K562 (cell line): ENCODE measurements around the gene IRF3. TPM values are rescaled to one million over a fixed set of nuclear protein-coding genes. Genes with fewer than 3 reads are reported as not detected.

Source experiments
- ADNP ChIP-seq: fragments of 200-800 bp; sonication (Bioruptor generic); IDR thresholded peaks from 2 replicates; pipeline ENCODE4 v1.6.1; 2016; ENCODE audit warnings: missing genetic modification characterization, missing compliant biosample characterization
- CBX2 ChIP-seq: fragments of 200-600 bp; sonication (generic); IDR thresholded peaks from one replicate; pipeline ENCODE4 v1.6.1; 2012; ENCODE audit warnings: mild to moderate bottlenecking, low read length, inconsistent platforms; ENCODE audit not compliant: insufficient read depth, poor library complexity, severe bottlenecking
- CBX8 ChIP-seq: fragments of 200-600 bp; sonication (generic); IDR thresholded peaks from 2 replicates; pipeline ENCODE4 v1.6.1; 2012; ENCODE audit warnings: borderline replicate concordance, mixed run types, low read depth, mild to moderate bottlenecking, moderate library complexity, mixed read lengths, low read length, control low read depth, inconsistent platforms; ENCODE audit not compliant: poor library complexity, severe bottlenecking; ENCODE audit errors: extremely low read depth
- CSDE1 ChIP-seq, 2 experiments: fragments of 450-650 bp; IDR thresholded peaks; 2 replicates each; pipeline ENCODE4 v1.6.1; 2016; ENCODE audit warnings: mild to moderate bottlenecking in 1 of 2
- ELF2 ChIP-seq: fragments of 250-450 bp; sonication (Bioruptor Pico); IDR thresholded peaks from 2 replicates; pipeline ENCODE4 v1.5.0; 2021; ENCODE audit warnings: mild to moderate bottlenecking
- FOS ChIP-seq: IDR thresholded peaks from 3 replicates; pipeline ENCODE4 v1.6.1; 2011; ENCODE audit not compliant: insufficient read length; ENCODE audit errors: extremely low read depth
- GABPA ChIP-seq: fragments of 200-800 bp; sonication (Bioruptor generic); conservative IDR thresholded peaks from 2 replicates; pipeline ENCODE4 v1.6.1; 2016; ENCODE audit warnings: low read depth, missing genetic modification characterization, missing compliant biosample characterization
- GATAD2A ChIP-seq: fragments of 450-650 bp; IDR thresholded peaks from 2 replicates; pipeline ENCODE4 v1.6.1; 2017
- KAT7 ChIP-seq: sonication (generic); formaldehyde crosslinking; IDR thresholded peaks from 2 replicates; pipeline ENCODE4 v1.8.0; 2022; ENCODE audit warnings: missing genetic modification reagents, mild to moderate bottlenecking, borderline replicate concordance
- KDM5B ChIP-seq: fragments of 200-600 bp; sonication (generic); IDR thresholded peaks from 2 replicates; pipeline ENCODE4 v1.6.1; 2012; ENCODE audit warnings: low read depth, mild to moderate bottlenecking, moderate library complexity, low read length, control low read depth, inconsistent platforms; ENCODE audit not compliant: insufficient replicate concordance
- KHSRP ChIP-seq: fragments of 450-650 bp; IDR thresholded peaks from 2 replicates; pipeline ENCODE4 v1.6.1; 2017
- KLF1 ChIP-seq: fragments of 450-650 bp; IDR thresholded peaks from 2 replicates; pipeline ENCODE4 v1.6.1; 2016; ENCODE audit warnings: missing genetic modification characterization, missing compliant biosample characterization
- L3MBTL2 ChIP-seq: fragments of 450-650 bp; IDR thresholded peaks from 2 replicates; pipeline ENCODE4 v1.6.1; 2016; ENCODE audit warnings: mild to moderate bottlenecking, moderate library complexity
- MBD2 ChIP-seq: sonication (generic); IDR thresholded peaks from 2 replicates; pipeline ENCODE4 v1.6.1; 2016; ENCODE audit warnings: low read depth, borderline replicate concordance
- MECOM ChIP-seq: fragments of 250-450 bp; sonication (Bioruptor Pico); IDR thresholded peaks from 2 replicates; pipeline ENCODE4 v1.8.0; 2022; ENCODE audit warnings: inconsistent platforms
- MEIS2 ChIP-seq: fragments of 450-650 bp; IDR thresholded peaks from 2 replicates; pipeline ENCODE4 v1.6.1; 2014; ENCODE audit warnings: mild to moderate bottlenecking; ENCODE audit not compliant: partially characterized antibody
- NR1H2 ChIP-seq: sonication (generic); formaldehyde crosslinking; IDR thresholded peaks from 2 replicates; pipeline ENCODE4 v1.4.0; 2020; ENCODE audit warnings: mild to moderate bottlenecking, missing genetic modification reagents
- PHF20 ChIP-seq: fragments of 450-650 bp; IDR thresholded peaks from 2 replicates; pipeline ENCODE4 v1.6.1; 2018; ENCODE audit not compliant: partially characterized antibody
- RBM17 ChIP-seq: fragments of 200-400 bp; formaldehyde crosslinking; IDR thresholded peaks from 2 replicates; pipeline ENCODE4 v1.6.1; 2017; ENCODE audit warnings: low read depth, mild to moderate bottlenecking, low read length, borderline replicate concordance
- RBM25 ChIP-seq: fragments of 200-400 bp; formaldehyde crosslinking; IDR thresholded peaks from 2 replicates; pipeline ENCODE4 v1.6.1; 2018; ENCODE audit warnings: low read length, low read depth, moderate library complexity; ENCODE audit not compliant: severe bottlenecking
- SREBF1 ChIP-seq: fragments of 150-350 bp; IDR thresholded peaks from 2 replicates; pipeline ENCODE4 v1.6.1; 2014; ENCODE audit warnings: antibody characterized with exemption, low read depth, low read length, borderline replicate concordance
- THRAP3 ChIP-seq: fragments of 450-650 bp; IDR thresholded peaks from 2 replicates; pipeline ENCODE4 v1.6.1; 2016; ENCODE audit warnings: mild to moderate bottlenecking, inconsistent platforms, borderline replicate concordance
- U2AF1 ChIP-seq: fragments of 200-400 bp; formaldehyde crosslinking; optimal IDR thresholded peaks from 2 replicates; pipeline ENCODE3; 2017; ENCODE audit warnings: mild to moderate bottlenecking, low read depth, low read length, moderate library complexity
- ZKSCAN8 ChIP-seq: fragments of 200-800 bp; sonication (Bioruptor generic); IDR thresholded peaks from 2 replicates; pipeline ENCODE4 v1.6.1; 2016; ENCODE audit warnings: missing genetic modification characterization, missing compliant biosample characterization
- ZNF146 ChIP-seq: IDR thresholded peaks from one replicate; pipeline ENCODE4 v1.6.1; 2018; ENCODE audit warnings: missing compliant biosample characterization; ENCODE audit not compliant: unreplicated experiment
- polyA plus RNA-seq, 8 experiments: library from polyadenylated mRNA; depleted of rRNA in 4 of 8; stranded (reverse) in 5 of 8; unstranded in 3 of 8; fragments of >200 nt; fragmentation: Nextera tagmentation in 2 of 8; fragmentation: Illumina TruSeq in 1 of 8; extraction: Ambion mirVana in 2 of 8; extraction: Trizol in 1 of 8; gene quantifications; 2 replicates each; pipeline versions ENCODE4 v1.2.1 to v1.2.3, GENCODE V29; 2011 to 2014; ENCODE audit warnings: inconsistent platforms in 1 of 8, missing spikeins in 1 of 8
- total RNA-seq, 7 experiments: library from RNA; depleted of rRNA in 6 of 7; stranded (reverse); fragments of >200 nt in 6 of 7; fragmentation: Illumina TruSeq in 2 of 7; extraction: Trizol in 2 of 7; gene quantifications; 2 replicates each; pipeline versions ENCODE4 v1.2.1 to v1.2.3, GENCODE V29; 2011 to 2021; ENCODE audit warnings: low replicate concordance in 1 of 7
- TF ChIP-seq, protein P1 (sequence below): sonication (generic); formaldehyde crosslinking; IDR thresholded peaks from 2 replicates; pipeline ENCODE4 v1.8.1; 2023; ENCODE audit warnings: mild to moderate bottlenecking, missing genetic modification reagents, moderate library complexity
- TF ChIP-seq, protein P2 (sequence below): sonication (generic); formaldehyde crosslinking; IDR thresholded peaks from 2 replicates; pipeline ENCODE4 v1.8.0; 2022; ENCODE audit warnings: mild to moderate bottlenecking, low read depth, missing genetic modification reagents

IRF3 gene
- total and polyA plus RNA-seq, 9 of the 15 experiments (the other 6 are each of a cell fraction or from before 2014, with no cell fraction given): 7.5 to 145 (median 65.4) TPM

DNA sequence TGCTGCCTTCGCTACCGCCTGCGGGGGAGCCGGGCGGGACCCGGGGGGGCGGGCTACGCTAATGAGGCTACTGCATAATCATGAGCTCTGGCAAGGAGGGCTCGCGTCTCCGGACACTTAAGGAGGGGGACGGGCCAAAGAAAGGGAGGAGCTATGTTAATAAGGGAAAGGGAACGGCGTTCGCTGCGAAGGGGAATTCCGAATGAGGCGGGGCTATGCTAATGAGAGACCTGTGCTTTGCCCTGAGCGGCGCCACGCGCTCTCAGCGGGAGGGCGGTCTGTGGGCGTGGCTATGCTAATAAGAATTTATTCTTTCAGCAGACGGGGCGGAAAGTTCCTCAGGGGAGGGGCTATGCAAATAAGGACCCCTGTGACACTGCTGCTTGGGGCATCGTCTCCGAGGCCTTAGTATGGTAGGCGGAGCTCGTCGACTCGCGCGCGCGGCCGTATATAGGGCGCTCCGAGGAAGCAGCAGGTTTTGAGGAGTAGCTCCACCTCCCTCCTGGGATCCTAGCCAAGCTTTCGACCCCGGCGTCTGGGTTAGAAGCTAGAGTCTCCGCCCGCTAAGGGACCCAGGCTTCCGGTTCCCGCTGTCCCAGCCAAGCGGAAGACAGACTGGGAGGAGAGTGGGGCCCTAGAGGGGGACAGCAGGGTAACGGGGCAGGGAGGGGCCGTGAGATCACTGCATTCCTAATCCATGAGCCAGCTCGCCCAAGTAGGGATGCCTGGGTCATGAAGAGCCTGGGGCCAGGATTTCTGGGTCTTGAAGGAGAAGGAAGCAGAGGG, 25.4 kb downstream of the IRF3 start, which contains the start of gene RRAS (continued):
- TF ChIP-seq CBX8: no peak
- no peak for TF ChIP-seq THRAP3
- no peak for TF ChIP-seq FOS
- TF ChIP-seq GATAD2A: peak; percentile 70
- peak; percentile 72 for TF ChIP-seq KDM5B
- no peak for TF ChIP-seq NR1H2 (CRISPR knock-in tag)
- TF ChIP-seq PHF20: no peak
- no peak for TF ChIP-seq RBM25
- TF ChIP-seq CBX2: no peak
- TF ChIP-seq ZKSCAN8 (CRISPR knock-in tag): no peak
- TF ChIP-seq KHSRP: no peak
- TF ChIP-seq, protein P1, sequence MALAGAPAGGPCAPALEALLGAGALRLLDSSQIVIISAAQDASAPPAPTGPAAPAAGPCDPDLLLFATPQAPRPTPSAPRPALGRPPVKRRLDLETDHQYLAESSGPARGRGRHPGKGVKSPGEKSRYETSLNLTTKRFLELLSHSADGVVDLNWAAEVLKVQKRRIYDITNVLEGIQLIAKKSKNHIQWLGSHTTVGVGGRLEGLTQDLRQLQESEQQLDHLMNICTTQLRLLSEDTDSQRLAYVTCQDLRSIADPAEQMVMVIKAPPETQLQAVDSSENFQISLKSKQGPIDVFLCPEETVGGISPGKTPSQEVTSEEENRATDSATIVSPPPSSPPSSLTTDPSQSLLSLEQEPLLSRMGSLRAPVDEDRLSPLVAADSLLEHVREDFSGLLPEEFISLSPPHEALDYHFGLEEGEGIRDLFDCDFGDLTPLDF: peak; percentile 63; the same call in 1 of the 2 replicates
- no peak for TF ChIP-seq RBM17
- TF ChIP-seq SREBF1: no peak
- TF ChIP-seq L3MBTL2: peak; percentile 14; the same call in 1 of the 2 replicates
- TF ChIP-seq CSDE1 (IDR thresholded peaks at IDR 0.05): no peak
- TF ChIP-seq KAT7 (CRISPR knock-in tag): peak; percentile 65; the same call in 1 of the 2 replicates
- TF ChIP-seq MBD2: peak; percentile 66
- TF ChIP-seq ZNF146 (CRISPR knock-in tag): no peak
- no peak for TF ChIP-seq MECOM
- TF ChIP-seq, protein P2, sequence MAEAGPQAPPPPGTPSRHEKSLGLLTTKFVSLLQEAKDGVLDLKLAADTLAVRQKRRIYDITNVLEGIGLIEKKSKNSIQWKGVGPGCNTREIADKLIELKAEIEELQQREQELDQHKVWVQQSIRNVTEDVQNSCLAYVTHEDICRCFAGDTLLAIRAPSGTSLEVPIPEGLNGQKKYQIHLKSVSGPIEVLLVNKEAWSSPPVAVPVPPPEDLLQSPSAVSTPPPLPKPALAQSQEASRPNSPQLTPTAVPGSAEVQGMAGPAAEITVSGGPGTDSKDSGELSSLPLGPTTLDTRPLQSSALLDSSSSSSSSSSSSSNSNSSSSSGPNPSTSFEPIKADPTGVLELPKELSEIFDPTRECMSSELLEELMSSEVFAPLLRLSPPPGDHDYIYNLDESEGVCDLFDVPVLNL: no peak
- peak; percentile 55; the same call in 1 of the 2 replicates for TF ChIP-seq KLF1 (tag)
- TF ChIP-seq MEIS2: peak; percentile 20
- TF ChIP-seq GABPA (tag): peak; percentile 87
- no peak for TF ChIP-seq U2AF1
- no peak for TF ChIP-seq ELF2 (CRISPR knock-in tag)
- TF ChIP-seq ADNP: no peak
